Activated CD8-positive, alpha-beta memory T cell treated with anti-CD3 and anti-CD28 coated beads, Interleukin-2, amount 50 U/mL, for 4 hours (primary cell): ENCODE results near the gene HPS1.

ENCODE experiments used
- DNase-seq: peaks from one replicate; pipeline ENCODE4 v3.0.0-alpha.2; 2020

Gene HPS1

GRCh38 chr10:98431016-98431415 is 15.7 kb downstream of the HPS1 start:
- DNase-seq, result no peak

- no peak for DNase-seq
These were observed 16.3 kb downstream of the HPS1 start for GRCh38 chr10:98430427-98430826.

GRCh38 chr10:98429320-98430072 is 17.2 kb downstream of the HPS1 start:
- DNase-seq, result no peak

- no peak for DNase-seq
These were observed 19.7 kb downstream of the HPS1 start for GRCh38 chr10:98427011-98427515.

- peak; percentile 36 for DNase-seq
These were observed 21.0 kb downstream of the HPS1 start for GRCh38 chr10:98425511-98426352.

- no peak for DNase-seq
These were observed 22.2 kb downstream of the HPS1 start for GRCh38 chr10:98424295-98425254.

- DNase-seq, result no peak
These were observed 23.0 kb downstream of the HPS1 start for GRCh38 chr10:98423691-98424120.

GRCh38 chr10:98422182-98422581 is 24.6 kb downstream of the HPS1 start:
- no peak for DNase-seq

- no peak for DNase-seq
These were observed 25.9 kb downstream of the HPS1 start for GRCh38 chr10:98420786-98421185.

- no peak for DNase-seq
These were observed 27.1 kb downstream of the HPS1 start for GRCh38 chr10:98419469-98420261.

- DNase-seq, result no peak
These were observed 27.9 kb downstream of the HPS1 start for GRCh38 chr10:98418665-98419468.

- DNase-seq, result no peak
These were observed 28.6 kb downstream of the HPS1 start for GRCh38 chr10:98417973-98418664.

- DNase-seq, result no peak
These were observed 29.2 kb downstream of the HPS1 start for GRCh38 chr10:98417481-98417959.

GRCh38 chr10:98416606-98417388 is 29.9 kb downstream of the HPS1 start:
- DNase-seq, result no peak

- no peak for DNase-seq
These were observed 31.0 kb downstream of the HPS1 start for GRCh38 chr10:98415731-98416119.

GRCh38 chr10:98414932-98415730 is 31.6 kb downstream of the HPS1 start, which contains the start of gene PYROXD2:
PYROXD2 (minus strand) TSS chr10:98415182; CDS start chr10:98415135, 47 bp downstream.
- peak; percentile 28 for DNase-seq

- no peak for DNase-seq
These were observed 32.2 kb downstream of the HPS1 start for GRCh38 chr10:98414578-98414931.

- no peak for DNase-seq
These were observed 35.0 kb downstream of the HPS1 start for GRCh38 chr10:98411768-98412167.
